ENCODE results near the gene FBXO42. TPM values are rescaled to one million over a fixed set of nuclear protein-coding genes. Genes with fewer than 3 reads are reported as not detected.

The FBXO42 gene
- polyA plus RNA-seq, 2 donors = 11.6 to 12.4 TPM

DNA sequence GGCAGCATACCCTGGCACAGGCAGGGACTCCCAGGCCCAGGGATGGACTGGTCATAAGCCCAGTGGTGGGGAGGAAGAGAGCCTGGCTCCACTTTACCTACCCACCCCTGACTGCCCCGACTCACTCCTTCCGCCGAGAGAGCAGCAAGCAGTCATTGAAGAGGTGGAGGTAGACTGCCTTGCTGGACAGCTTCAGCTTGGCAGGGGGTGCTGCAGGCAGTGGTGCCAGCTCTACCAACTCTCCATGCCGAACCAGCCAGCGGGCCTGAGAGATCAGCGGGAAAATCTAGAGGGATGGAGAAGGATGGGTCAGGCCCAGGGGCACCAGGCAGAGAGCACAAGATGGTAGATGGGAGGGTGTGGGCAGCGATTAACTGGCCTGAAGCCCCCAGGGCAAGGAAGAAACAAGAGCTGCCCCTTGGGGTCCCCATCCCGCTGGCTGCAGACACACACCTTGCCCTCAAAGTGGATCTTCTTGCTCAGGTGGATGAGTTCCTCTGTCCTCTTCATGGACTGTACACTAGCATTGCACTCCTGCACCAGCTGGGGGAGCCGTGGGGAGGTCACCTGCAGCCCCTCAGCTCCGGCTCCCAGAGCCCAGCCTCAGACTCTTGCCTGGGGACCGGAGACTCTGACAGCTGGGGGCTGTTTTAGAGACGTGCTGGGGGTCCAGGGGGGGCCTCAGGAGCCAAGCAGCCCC lies 147.5 kb downstream of the FBXO42 start:
- Histone ChIP-seq H3K4me1 (ENCODE audit: control insufficient read depth in 2 of 2, insufficient read depth in 2 of 2, low read length in 1 of 2) (peaks cover 3 to 27% of the 10 kb centered on the region in 2 donors), H3K36me3 (ENCODE audit: control insufficient read depth in 2 of 2, insufficient read depth in 2 of 2, low read length in 1 of 2) (peaks cover 0 to 11% of the 10 kb centered on the region in 2 donors), H3K9me3 (ENCODE audit: control insufficient read depth in 2 of 2, insufficient read depth in 1 of 2, low read depth in 1 of 2, low read length in 1 of 2) (peaks cover 0 to 2% of the 10 kb centered on the region in 2 donors), H3K4me3 (ENCODE audit: low read depth in 1 of 2, low read length in 2 of 2) (no peak overlapping the region), H3K27me3 (ENCODE audit: control insufficient read depth in 1 of 2, insufficient read depth in 2 of 2, low read length in 2 of 2) (no peaks in the 10 kb centered on the region), H3K27ac (ENCODE audit: low read depth in 2 of 2, low read length in 1 of 2) (peak overlapping the region in 1 of 2 donors; percentile 25)
- WGBS, 2 donors = 84 to 85% methylated on average over 12 of the region's 12 CpGs

DNA sequence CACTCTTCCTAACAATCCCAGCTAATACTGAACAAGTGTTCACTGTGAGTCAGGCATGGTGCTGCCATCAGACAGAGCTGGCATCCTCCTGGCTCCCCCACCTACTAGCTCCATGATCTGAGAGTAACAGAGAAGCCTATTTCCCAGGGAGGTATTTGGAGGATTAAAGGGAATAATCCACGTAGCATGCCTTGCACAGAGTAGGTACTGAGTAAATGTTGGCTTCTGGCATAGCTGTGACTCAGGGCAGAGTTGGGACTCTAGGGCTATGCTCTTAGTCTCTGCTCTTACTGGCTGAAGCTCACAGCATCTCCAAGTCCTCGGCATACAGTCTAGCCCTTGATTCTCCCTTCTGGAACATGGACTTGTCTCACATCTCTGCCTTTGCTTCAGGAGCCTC lies 148.1 kb downstream of the FBXO42 start:
- H3K4me1 ChIP-seq (ENCODE audit: control insufficient read depth in 2 of 2, insufficient read depth in 2 of 2, low read length in 1 of 2) = peaks cover 3 to 26% of the 10 kb centered on the region in 2 donors
- H3K27me3 ChIP-seq (ENCODE audit: control insufficient read depth in 1 of 2, insufficient read depth in 2 of 2, low read length in 2 of 2) = no peaks in the 10 kb centered on the region
- no peak overlapping the region for H3K4me3 ChIP-seq (ENCODE audit: low read depth in 1 of 2, low read length in 2 of 2)
- H3K36me3 ChIP-seq (ENCODE audit: control insufficient read depth in 2 of 2, insufficient read depth in 2 of 2, low read length in 1 of 2) = peaks cover 0 to 13% of the 10 kb centered on the region in 2 donors
- H3K27ac ChIP-seq (ENCODE audit: low read depth in 2 of 2, low read length in 1 of 2) = no peak overlapping the region
- 86 to 87% methylated on average over 2 of the region's 2 CpGs for WGBS, 2 donors
- H3K9me3 ChIP-seq (ENCODE audit: control insufficient read depth in 2 of 2, insufficient read depth in 1 of 2, low read depth in 1 of 2, low read length in 1 of 2) = peaks cover 0 to 2% of the 10 kb centered on the region in 2 donors

DNA sequence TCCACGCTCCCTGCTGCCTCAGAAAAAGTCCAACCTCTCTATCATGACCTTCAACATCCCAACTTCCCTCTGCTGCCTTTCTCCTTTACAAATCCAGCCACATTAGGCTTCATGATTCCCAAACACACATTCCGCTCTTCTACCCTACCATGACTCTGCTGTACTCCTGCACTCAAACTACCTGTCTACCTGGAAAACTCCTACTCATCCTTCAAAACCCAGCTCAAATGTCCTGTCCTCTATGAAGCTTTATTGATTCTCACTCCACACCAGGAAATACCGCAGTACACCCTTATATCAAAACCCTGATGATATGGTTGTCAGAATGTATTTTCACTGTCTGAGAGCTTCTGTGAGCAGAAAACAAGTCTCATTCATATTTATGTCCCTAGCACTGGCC lies 148.7 kb downstream of the FBXO42 start:
- no peak overlapping the region for H3K27ac ChIP-seq (ENCODE audit: low read depth in 2 of 2, low read length in 1 of 2)
- peaks cover 3 to 24% of the 10 kb centered on the region in 2 donors for H3K4me1 ChIP-seq (ENCODE audit: control insufficient read depth in 2 of 2, insufficient read depth in 2 of 2, low read length in 1 of 2)
- no peaks in the 10 kb centered on the region for H3K27me3 ChIP-seq (ENCODE audit: control insufficient read depth in 1 of 2, insufficient read depth in 2 of 2, low read length in 2 of 2)
- H3K4me3 ChIP-seq (ENCODE audit: low read depth in 1 of 2, low read length in 2 of 2) = no peak overlapping the region
- H3K9me3 ChIP-seq (ENCODE audit: control insufficient read depth in 2 of 2, insufficient read depth in 1 of 2, low read depth in 1 of 2, low read length in 1 of 2) = peaks cover 0 to 2% of the 10 kb centered on the region in 2 donors
- peaks cover 0 to 19% of the 10 kb centered on the region in 2 donors for H3K36me3 ChIP-seq (ENCODE audit: control insufficient read depth in 2 of 2, insufficient read depth in 2 of 2, low read length in 1 of 2)
- WGBS, 2 donors = 49 to 51% methylated on average over 3 of the region's 3 CpGs

DNA sequence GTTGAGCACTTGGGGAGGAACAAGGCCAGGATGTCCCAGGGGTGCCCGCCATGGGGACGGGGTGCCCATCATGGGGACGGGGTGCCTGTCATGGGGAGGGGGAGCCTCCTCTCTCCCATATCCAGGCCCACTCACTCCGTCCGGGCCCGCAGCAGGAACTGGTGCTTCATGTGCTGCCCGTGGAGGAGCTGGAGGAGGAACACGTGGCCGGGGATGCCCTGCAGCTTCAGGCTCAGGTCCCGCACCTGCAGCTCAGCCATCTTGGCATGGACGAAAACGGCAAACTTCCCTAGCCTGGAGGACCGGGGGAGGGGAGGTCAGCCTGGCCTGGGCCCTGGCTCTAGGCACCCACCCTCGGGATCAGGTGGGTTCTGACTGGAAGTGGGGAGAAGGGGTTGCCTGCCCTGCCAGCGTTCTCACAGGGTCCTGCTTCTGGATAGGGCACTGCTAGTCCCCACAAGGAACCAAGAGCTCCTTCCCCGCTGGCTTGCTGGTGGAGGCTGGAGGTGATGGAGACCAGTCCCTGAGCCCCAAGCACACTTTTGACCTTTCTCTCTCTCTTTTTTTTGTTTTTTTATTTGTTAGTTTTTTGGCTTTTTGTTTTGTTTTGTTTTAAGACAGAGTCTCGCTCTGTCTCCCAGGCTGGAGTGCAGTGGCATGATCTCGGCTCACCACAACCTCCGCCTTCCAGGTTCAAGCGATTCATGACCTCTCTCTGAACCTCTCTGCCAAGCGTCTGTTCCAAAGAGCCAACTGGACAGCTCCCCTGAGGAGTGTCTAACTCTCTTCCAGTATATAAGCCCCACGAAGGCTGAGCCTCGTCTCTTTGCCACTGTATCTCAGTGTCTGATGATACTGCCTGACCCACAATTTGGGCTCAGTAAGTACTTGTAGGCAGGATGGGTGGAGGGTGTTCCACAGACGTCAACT lies 149.7 kb downstream of the FBXO42 start:
- Histone ChIP-seq H3K27ac (ENCODE audit: low read depth in 2 of 2, low read length in 1 of 2) (no peak overlapping the region), H3K4me3 (ENCODE audit: low read depth in 1 of 2, low read length in 2 of 2) (no peak overlapping the region), H3K4me1 (ENCODE audit: control insufficient read depth in 2 of 2, insufficient read depth in 2 of 2, low read length in 1 of 2) (peaks cover 3 to 17% of the 10 kb centered on the region in 2 donors), H3K9me3 (ENCODE audit: control insufficient read depth in 2 of 2, insufficient read depth in 1 of 2, low read depth in 1 of 2, low read length in 1 of 2) (peaks cover 0 to 2% of the 10 kb centered on the region in 2 donors), H3K27me3 (ENCODE audit: control insufficient read depth in 1 of 2, insufficient read depth in 2 of 2, low read length in 2 of 2) (no peaks in the 10 kb centered on the region), H3K36me3 (ENCODE audit: control insufficient read depth in 2 of 2, insufficient read depth in 2 of 2, low read length in 1 of 2) (peaks cover 0 to 24% of the 10 kb centered on the region in 2 donors)
- WGBS, 2 donors = 87 to 88% methylated on average over 24 of the region's 24 CpGs

DNA sequence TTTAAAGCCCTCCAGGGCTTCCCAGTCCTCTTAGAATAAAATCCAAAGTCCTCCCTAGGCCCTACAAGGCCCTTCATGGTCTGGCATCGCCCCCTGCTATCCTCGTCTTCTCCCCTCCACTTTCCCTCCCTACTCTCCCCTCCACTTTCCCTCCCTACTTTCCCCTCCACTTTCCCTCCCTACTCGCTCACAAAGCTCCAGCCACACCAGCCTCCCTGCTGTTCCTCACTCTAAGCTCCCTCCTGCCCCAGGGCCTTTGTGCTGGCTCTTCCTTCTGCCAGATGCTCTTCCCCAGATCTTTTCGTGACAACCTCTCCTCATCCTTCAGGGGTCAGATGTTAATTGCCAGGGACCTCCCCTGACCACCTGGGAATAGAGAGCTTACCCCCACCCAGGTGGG lies 152.6 kb downstream of the FBXO42 start:
- H3K4me3 ChIP-seq (ENCODE audit: low read depth in 1 of 2, low read length in 2 of 2) = no peak overlapping the region
- no peak overlapping the region for H3K27ac ChIP-seq (ENCODE audit: low read depth in 2 of 2, low read length in 1 of 2)
- H3K9me3 ChIP-seq (ENCODE audit: control insufficient read depth in 2 of 2, insufficient read depth in 1 of 2, low read depth in 1 of 2, low read length in 1 of 2) = peaks cover 0 to 2% of the 10 kb centered on the region in 2 donors
- WGBS, 2 donors = 85 to 87% methylated on average over 4 of the region's 4 CpGs
- no peaks in the 10 kb centered on the region for H3K27me3 ChIP-seq (ENCODE audit: control insufficient read depth in 1 of 2, insufficient read depth in 2 of 2, low read length in 2 of 2)
- peaks cover 0 to 3% of the 10 kb centered on the region in 2 donors for H3K4me1 ChIP-seq (ENCODE audit: control insufficient read depth in 2 of 2, insufficient read depth in 2 of 2, low read length in 1 of 2)
- H3K36me3 ChIP-seq (ENCODE audit: control insufficient read depth in 2 of 2, insufficient read depth in 2 of 2, low read length in 1 of 2) = peaks cover 0 to 24% of the 10 kb centered on the region in 2 donors

DNA sequence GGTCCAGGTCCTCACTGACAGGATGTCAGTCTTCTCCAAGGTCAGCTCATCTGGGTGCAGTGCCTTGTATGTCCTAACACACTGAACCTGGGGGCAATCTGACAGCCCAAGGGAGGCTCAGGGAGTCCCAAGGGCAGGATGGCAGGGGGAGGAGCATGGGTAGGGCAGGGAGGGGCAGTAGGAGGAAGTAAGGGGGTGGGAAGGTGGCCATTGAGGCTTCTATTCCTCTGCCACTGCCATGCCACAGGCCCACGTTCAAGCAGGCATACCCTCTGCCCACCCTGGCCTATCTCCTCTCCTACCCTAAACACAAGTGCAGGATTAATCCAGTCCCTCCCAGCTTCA lies 153.2 kb downstream of the FBXO42 start:
- peaks cover 0 to 3% of the 10 kb centered on the region in 2 donors for H3K4me1 ChIP-seq (ENCODE audit: control insufficient read depth in 2 of 2, insufficient read depth in 2 of 2, low read length in 1 of 2)
- no peak overlapping the region for H3K27ac ChIP-seq (ENCODE audit: low read depth in 2 of 2, low read length in 1 of 2)
- peaks cover 0 to 24% of the 10 kb centered on the region in 2 donors for H3K36me3 ChIP-seq (ENCODE audit: control insufficient read depth in 2 of 2, insufficient read depth in 2 of 2, low read length in 1 of 2)
- peaks cover 0 to 2% of the 10 kb centered on the region in 2 donors for H3K9me3 ChIP-seq (ENCODE audit: control insufficient read depth in 2 of 2, insufficient read depth in 1 of 2, low read depth in 1 of 2, low read length in 1 of 2)
- no peak overlapping the region for H3K4me3 ChIP-seq (ENCODE audit: low read depth in 1 of 2, low read length in 2 of 2)
- no peaks in the 10 kb centered on the region for H3K27me3 ChIP-seq (ENCODE audit: control insufficient read depth in 1 of 2, insufficient read depth in 2 of 2, low read length in 2 of 2)
- 57% methylated on average over 1 of the region's 1 CpG for WGBS, 2 donors

DNA sequence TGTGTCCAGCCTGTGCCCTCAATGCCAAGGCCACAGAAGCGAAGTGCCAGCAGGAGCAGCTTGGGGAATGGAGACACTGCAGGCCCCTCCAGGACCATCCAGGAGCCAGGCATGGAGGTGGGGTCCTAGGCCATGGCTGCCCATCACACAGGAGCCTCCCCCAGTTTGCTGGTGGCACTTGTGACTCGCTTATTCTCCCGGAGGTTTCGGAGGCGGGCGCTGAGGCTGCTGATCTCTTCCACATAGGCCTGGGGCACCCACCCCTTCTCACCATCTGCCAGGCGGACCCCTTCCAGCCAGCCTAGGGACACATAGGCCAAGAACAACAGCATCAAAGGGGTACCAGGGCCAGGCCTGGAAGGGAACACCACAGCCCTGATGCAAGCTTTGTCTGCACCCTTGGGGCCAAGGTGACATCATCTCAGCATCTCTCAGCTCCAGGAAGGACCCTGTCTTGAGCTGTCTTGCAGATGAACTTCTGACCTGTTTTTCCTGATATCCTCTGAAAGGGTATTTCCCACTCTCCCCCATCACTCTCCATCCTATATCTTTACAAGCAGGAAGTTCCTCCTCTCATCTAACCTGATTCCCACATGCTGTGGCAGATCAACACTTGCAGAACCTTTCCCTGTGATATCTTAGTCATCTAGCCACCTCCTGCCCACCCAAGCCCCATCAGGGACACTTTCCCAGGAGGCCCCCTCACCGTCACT lies 153.7 kb downstream of the FBXO42 start:
- Histone ChIP-seq H3K9me3 (ENCODE audit: control insufficient read depth in 2 of 2, insufficient read depth in 1 of 2, low read depth in 1 of 2, low read length in 1 of 2) (peaks cover 0 to 2% of the 10 kb centered on the region in 2 donors), H3K4me3 (ENCODE audit: low read depth in 1 of 2, low read length in 2 of 2) (no peak overlapping the region), H3K4me1 (ENCODE audit: control insufficient read depth in 2 of 2, insufficient read depth in 2 of 2, low read length in 1 of 2) (peaks cover 0 to 3% of the 10 kb centered on the region in 2 donors), H3K36me3 (ENCODE audit: control insufficient read depth in 2 of 2, insufficient read depth in 2 of 2, low read length in 1 of 2) (peaks cover 0 to 24% of the 10 kb centered on the region in 2 donors), H3K27me3 (ENCODE audit: control insufficient read depth in 1 of 2, insufficient read depth in 2 of 2, low read length in 2 of 2) (no peaks in the 10 kb centered on the region), H3K27ac (ENCODE audit: low read depth in 2 of 2, low read length in 1 of 2) (no peak overlapping the region)
- WGBS, 2 donors = 88 to 89% methylated on average over 8 of the region's 8 CpGs

DNA sequence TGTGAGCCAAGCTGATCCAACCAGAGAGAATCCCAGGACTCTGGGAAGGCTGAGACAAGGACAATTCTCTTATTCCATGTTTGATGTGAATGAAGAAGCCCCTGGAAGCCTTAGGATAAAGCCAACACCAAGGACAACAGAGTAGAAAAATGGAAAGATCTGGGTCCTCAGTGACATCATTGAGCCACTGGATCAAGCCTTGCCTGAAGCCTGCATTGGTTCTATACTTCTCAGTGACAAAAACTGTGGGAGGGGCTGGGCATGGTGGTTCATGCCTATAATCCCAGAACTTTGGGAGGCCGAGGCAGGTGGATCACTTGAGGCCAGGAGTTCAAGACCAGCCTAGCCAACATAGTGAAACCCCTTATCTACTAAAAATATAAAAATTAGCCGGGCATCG lies 155.4 kb downstream of the FBXO42 start:
- Histone ChIP-seq H3K9me3 (ENCODE audit: control insufficient read depth in 2 of 2, insufficient read depth in 1 of 2, low read depth in 1 of 2, low read length in 1 of 2) (peaks cover 0 to 2% of the 10 kb centered on the region in 2 donors), H3K4me1 (ENCODE audit: control insufficient read depth in 2 of 2, insufficient read depth in 2 of 2, low read length in 1 of 2) (peaks cover 0 to 6% of the 10 kb centered on the region in 2 donors), H3K36me3 (ENCODE audit: control insufficient read depth in 2 of 2, insufficient read depth in 2 of 2, low read length in 1 of 2) (peaks cover 0 to 18% of the 10 kb centered on the region in 2 donors), H3K27me3 (ENCODE audit: control insufficient read depth in 1 of 2, insufficient read depth in 2 of 2, low read length in 2 of 2) (no peaks in the 10 kb centered on the region), H3K4me3 (ENCODE audit: low read depth in 1 of 2, low read length in 2 of 2) (no peak overlapping the region), H3K27ac (ENCODE audit: low read depth in 2 of 2, low read length in 1 of 2) (no peak overlapping the region)
- WGBS, 2 donors = 62 to 88% methylated on average over 3 of the region's 3 CpGs
